SKM-1 treated with dmso at 0.1 percent for 144 hours (cell line): ENCODE results near the gene AUTS2.
"Not testable (repeated sequence)": the region's sequence is repeated elsewhere in the genome, so short reads cannot be mapped to it uniquely, and the experiment has no call there.

Source experiments
- DNase-seq: peaks from one replicate; lab custom pipeline; 2025; ENCODE audit not compliant: unreplicated experiment; lab: John Stamatoyannopoulos, UW

AUTS2 gene

GRCh38 chr7:70579397-70580097 is 981.3 kb downstream of the AUTS2 start:
- no peak for DNase-seq

GRCh38 chr7:70580161-70580560 is 981.9 kb downstream of the AUTS2 start:
- DNase-seq, result no peak

GRCh38 chr7:70582927-70583895 is 984.9 kb downstream of the AUTS2 start:
- no peak for DNase-seq

GRCh38 chr7:70583965-70584883 is 985.9 kb downstream of the AUTS2 start:
- DNase-seq, result no peak

GRCh38 chr7:70585071-70585470 is 986.8 kb downstream of the AUTS2 start:
- DNase-seq, result no peak

GRCh38 chr7:70586822-70587221 is 988.5 kb downstream of the AUTS2 start:
- DNase-seq, result no peak

DNA sequence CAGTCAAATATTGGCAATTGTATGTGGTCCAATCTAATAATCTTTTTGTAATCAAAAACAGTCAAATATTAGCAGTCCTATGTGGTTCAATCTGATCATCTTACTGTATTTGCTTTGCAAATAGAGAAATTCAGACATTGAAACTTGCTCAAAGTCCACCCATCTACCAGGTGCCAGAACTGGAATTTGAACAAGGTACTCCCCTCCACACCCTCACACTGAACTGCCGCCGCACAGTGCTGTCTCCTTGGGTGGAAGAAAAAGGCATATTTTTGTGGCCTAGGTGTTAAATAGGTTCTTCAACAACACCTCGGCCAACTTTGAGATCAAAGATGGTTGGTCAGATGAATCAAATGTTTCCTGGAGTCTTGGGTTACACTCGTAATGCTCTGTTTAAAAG is 989.5 kb downstream of the AUTS2 start:
- no peak for DNase-seq

DNA sequence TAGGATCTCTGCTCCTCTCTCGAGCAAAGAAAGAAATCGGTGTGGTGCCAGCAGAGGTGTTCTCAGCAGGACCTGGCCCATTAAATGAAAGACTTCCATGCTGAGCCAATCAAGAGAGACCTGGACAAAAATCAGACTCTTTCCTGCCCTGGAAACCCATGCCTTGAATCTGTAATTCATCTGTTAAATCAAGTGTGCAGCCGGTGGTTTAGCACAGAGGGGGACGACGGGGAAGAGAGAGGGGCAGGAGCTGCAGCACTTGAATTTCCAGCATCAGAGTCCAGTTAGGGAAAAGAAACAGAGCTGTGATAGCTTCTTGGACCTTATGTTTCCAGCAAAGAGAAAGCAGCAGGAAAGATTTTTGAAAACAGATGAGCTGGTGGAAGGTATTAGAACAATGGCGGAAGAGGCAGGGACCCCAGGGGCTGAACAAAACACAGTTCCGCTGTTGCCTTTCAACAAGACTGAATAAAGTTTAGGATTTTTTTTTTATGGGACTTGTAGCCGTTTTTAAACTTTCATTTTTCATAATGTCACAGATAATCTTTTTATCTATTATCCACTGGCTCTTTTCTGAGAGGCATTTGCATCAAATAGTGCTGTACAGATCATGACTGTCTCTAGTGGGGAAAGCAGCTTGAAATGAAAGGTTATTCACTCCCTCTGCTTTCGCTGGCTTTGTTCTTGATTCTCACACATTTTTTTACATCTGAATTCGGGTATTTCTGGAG is 990.1 kb downstream of the AUTS2 start:
- no peak for DNase-seq

GRCh38 chr7:70589010-70589409 is 990.7 kb downstream of the AUTS2 start:
- no peak for DNase-seq

- DNase-seq, result no peak
Observed at GRCh38 chr7:70589590-70589989, 991.3 kb downstream of the AUTS2 start.

DNA sequence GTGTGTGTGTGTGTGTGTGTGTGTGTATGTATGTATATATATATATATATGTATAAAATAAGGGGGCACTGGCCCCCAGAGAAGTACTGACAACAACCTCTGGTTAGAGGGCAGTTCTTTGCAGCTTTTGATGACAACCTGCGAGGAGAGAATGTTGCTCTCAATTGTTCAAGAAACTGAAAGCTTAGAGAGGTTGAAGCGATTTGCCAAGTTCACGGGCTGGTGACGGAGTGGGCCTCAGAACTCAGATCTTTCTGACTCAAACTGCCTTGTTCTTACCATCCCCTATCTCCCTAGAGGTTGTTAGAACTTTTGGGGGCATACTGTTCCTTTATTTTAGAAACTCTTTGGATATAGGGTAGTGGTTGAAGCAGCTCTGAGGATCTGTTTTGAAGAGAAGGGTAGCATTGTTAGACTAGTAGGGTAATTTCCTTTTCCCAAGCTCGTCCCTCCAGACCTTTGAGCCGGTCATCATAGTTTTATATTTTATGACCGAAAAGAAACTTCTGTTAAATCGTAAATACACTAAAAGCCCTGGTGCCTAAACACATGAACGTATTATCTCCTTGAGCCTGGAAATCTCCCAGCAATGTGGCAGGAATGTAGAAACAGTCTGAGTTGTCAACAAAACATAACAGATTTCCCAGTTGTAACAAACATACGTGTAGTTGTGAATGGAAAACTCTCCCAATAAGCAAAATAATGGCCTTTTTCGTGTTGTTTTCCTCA is 992.0 kb downstream of the AUTS2 start:
- DNase-seq, result no peak

DNA sequence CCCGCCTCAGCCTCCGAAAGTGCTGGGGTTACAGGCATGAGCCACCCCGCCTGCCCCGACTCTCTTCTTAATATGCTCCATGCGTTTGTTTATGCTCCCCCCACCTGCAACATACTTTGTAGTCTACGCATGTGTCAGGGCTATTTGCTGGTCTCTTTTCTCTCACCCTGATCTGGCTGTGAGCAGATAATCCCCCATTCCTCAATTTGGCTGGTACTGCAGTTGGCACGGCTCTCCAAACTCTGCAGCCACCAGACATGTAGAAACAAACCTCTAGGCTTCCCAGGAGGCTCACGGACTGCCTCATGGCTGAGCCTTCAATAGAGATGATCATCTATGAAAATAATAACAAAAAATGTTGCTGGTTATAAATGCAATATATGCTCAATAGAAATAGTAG is 993.4 kb downstream of the AUTS2 start:
- no peak for DNase-seq

DNA sequence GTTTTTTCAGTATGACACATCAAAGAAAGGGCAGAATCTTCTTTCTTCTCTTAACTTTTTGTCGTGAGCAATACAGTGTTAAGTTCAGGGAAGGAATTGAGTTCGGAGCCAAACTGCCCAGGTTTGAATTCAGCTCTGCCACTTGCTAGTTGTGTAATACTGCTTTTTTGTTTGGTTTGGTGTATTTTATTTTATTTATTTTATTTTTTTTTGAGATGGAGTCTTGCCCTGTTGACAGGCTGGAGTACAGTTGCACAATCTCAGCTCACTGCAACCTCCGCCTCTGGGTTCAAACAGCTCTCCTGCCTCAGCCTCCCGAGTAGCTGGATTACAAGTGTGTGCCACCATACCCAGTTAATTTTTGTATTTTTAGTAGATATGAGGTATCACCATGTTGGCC is 993.9 kb downstream of the AUTS2 start:
- no peak for DNase-seq

- no peak for DNase-seq
Observed at GRCh38 chr7:70594170-70594569, 995.9 kb downstream of the AUTS2 start.

DNA sequence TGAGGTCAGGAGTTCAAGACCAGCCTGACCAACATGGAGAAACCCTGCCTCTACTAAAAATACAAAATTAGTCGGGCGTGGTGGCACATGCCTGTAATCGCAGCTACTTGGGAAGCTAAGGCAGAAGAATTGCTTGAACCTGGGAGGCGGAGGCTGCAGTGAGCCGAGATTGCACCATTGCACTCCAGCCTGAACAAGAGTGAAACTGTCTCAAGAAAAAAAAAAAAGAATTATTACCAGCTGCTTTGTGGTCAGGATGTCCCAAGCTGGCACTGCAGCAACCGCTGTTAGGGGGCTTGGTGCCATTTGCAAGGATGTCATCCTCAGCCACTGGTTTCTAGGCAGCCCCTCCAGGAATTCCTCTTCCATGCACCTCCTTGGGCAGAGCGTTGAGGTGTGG is 996.6 kb downstream of the AUTS2 start:
- not testable (repeated sequence) for DNase-seq

GRCh38 chr7:70595370-70595754 is 997.1 kb downstream of the AUTS2 start:
- no peak for DNase-seq

- no peak for DNase-seq
Observed at GRCh38 chr7:70595755-70596597, 997.7 kb downstream of the AUTS2 start.

- DNase-seq, result no peak
Observed at GRCh38 chr7:70596598-70596913, 998.3 kb downstream of the AUTS2 start.

DNA sequence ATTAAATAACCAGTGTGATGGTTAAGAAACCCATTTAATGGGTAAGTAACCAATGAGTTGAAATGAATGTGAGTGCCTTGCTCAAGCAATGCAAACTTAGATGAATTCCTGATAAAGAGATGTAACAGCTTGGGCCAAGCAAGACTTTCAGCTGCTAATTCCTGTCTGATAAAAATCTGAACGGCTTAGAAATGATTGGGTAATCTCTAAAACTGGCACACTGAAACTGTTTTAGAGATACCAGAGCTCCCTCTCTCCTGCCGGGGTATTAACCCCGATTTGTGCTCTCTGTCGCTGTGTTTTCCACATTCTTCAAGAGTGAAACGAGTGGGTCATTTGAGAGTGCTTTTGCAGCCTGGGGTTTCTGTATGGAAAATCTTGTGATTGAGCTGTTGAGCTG is 998.8 kb downstream of the AUTS2 start:
- DNase-seq, result no peak
